Nephron progenitor cell (in vitro differentiated cells): ENCODE data around the gene PHAX.

Experiments
- DNase-seq: peaks from one replicate; pipeline ENCODE4 v3.0.0; 2021
- H3K27ac Mint-ChIP-seq: 2 replicates; pipeline ENCODE4 v1.8.0; 2021; ENCODE audit warnings: mild to moderate bottlenecking, moderate library complexity, mixed read lengths
- H3K27me3 Mint-ChIP-seq: 2 replicates; pipeline ENCODE4 v1.8.0; 2021; ENCODE audit warnings: mild to moderate bottlenecking, low read depth, mixed read lengths; ENCODE audit not compliant: poor library complexity
- H3K36me3 Mint-ChIP-seq: 2 replicates; pipeline ENCODE4 v1.8.0; 2021; ENCODE audit warnings: low read depth, mixed read lengths
- H3K4me1 Mint-ChIP-seq: 2 replicates; pipeline ENCODE4 v1.8.0; 2021; ENCODE audit warnings: mixed read lengths
- H3K4me3 Mint-ChIP-seq: 2 replicates; pipeline ENCODE4 v1.8.0; 2021; ENCODE audit warnings: mild to moderate bottlenecking, moderate library complexity, mixed read lengths
- H3K9me3 Mint-ChIP-seq: 2 replicates; pipeline ENCODE4 v1.8.0; 2021; ENCODE audit warnings: mild to moderate bottlenecking, moderate library complexity, mixed read lengths
- CTCF ChIP-seq: fragments of 200-600 bp; sonication (generic); IDR thresholded peaks from 2 replicates; pipeline ENCODE4 v1.5.0; 2021; ENCODE audit warnings: antibody characterized with exemption

PHAX gene

GRCh38 chr5:126575644-126576043 is 25.1 kb upstream of the PHAX start:
- no peak for TF ChIP-seq CTCF
- Mint-ChIP-seq H3K27ac (no peak overlapping the region), H3K27me3 (peaks cover 4% of the 10 kb centered on the region), H3K9me3 (no peaks in the 10 kb centered on the region), H3K4me1 (no peaks in the 10 kb centered on the region), H3K36me3 (peaks cover 85% of the 10 kb centered on the region), H3K4me3 (no peak overlapping the region)
- DNase-seq: no peak

GRCh38 chr5:126576974-126577373 is 23.8 kb upstream of the PHAX start:
- no peaks in the 10 kb centered on the region for H3K27me3 Mint-ChIP-seq
- no peaks in the 10 kb centered on the region for H3K9me3 Mint-ChIP-seq
- H3K36me3 Mint-ChIP-seq: peaks cover 84% of the 10 kb centered on the region
- no peak overlapping the region for H3K4me3 Mint-ChIP-seq
- no peaks in the 10 kb centered on the region for H3K4me1 Mint-ChIP-seq
- DNase-seq: no peak
- H3K27ac Mint-ChIP-seq: no peak overlapping the region
- no peak for TF ChIP-seq CTCF

DNA sequence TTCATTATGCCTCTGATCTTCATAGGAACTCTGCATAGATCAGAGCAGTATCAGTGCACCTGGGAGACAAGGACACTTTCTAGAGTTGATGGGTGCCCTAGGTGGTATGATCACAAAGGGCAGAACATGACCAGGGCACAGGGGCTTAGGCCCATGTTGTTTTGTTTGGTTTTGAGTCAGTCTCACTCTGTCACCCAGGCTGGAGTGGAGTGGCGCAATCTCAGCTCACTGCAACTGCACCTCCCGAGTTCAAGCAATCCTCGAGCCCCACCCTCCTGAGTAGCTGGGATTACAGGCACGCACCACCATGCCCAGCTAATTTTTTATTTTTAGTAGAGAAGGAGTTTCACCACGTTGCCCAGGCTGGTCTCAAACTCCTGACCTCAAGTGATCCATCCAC is 23.3 kb upstream of the PHAX start:
- no peak for TF ChIP-seq CTCF
- no peak overlapping the region for H3K4me3 Mint-ChIP-seq
- no peak for DNase-seq
- no peaks in the 10 kb centered on the region for H3K4me1 Mint-ChIP-seq
- H3K27ac Mint-ChIP-seq: no peak overlapping the region
- H3K36me3 Mint-ChIP-seq: peaks cover 84% of the 10 kb centered on the region
- no peaks in the 10 kb centered on the region for H3K9me3 Mint-ChIP-seq
- H3K27me3 Mint-ChIP-seq: no peaks in the 10 kb centered on the region

DNA sequence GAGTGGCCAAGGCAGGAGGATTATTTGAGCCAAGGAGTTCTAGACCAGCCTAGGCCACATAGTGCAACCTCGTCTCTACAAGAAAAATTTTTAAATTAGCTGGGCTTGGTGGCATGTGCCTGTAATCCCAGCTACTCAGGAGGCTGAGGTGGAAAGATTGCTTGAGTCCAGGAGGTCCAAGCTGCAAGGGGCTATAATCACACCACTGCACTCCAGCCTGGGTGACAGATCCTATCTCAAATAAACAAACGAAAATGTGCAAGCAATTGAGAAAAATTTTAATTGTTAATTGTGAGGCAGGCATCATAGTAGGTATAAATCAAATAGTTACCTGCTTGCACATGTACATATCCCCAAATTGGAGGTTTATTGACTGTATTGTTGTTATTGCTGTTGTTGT is 21.0 kb upstream of the PHAX start:
- no peak overlapping the region for H3K27ac Mint-ChIP-seq
- no peak overlapping the region for H3K4me3 Mint-ChIP-seq
- TF ChIP-seq CTCF: no peak
- H3K36me3 Mint-ChIP-seq: peaks cover 86% of the 10 kb centered on the region
- no peak for DNase-seq
- H3K27me3 Mint-ChIP-seq: no peaks in the 10 kb centered on the region
- no peaks in the 10 kb centered on the region for H3K9me3 Mint-ChIP-seq
- no peaks in the 10 kb centered on the region for H3K4me1 Mint-ChIP-seq

DNA sequence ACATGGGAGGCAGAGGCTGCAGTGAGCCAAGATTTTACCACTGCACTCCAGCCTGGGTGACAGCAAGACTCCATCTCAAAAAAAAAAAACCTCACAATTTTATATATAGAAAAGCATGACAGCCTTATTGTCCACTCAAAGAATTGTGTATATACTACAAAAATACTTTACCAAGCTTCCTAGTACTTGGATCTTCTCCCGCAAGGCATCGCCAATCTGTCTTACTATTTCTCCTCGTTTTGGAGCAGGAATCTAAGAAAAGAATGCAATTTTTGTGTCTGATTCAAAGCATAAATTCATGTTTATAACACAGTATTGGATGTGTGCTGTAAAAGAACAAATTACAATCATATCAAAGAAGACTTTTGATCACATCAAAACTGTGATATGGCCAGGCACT is 17.0 kb upstream of the PHAX start:
- H3K27ac Mint-ChIP-seq: no peak overlapping the region
- peaks cover 86% of the 10 kb centered on the region for H3K36me3 Mint-ChIP-seq
- H3K4me1 Mint-ChIP-seq: no peaks in the 10 kb centered on the region
- H3K9me3 Mint-ChIP-seq: peaks cover 4% of the 10 kb centered on the region
- no peak for TF ChIP-seq CTCF
- DNase-seq: no peak
- no peaks in the 10 kb centered on the region for H3K27me3 Mint-ChIP-seq
- H3K4me3 Mint-ChIP-seq: no peak overlapping the region

- H3K9me3 Mint-ChIP-seq: peaks cover 10% of the 10 kb centered on the region
- no peak for TF ChIP-seq CTCF
These were observed 13.0 kb upstream of the PHAX start for GRCh38 chr5:126587551-126588390.

More at GRCh38 chr5:126587551-126588390, 13.0 kb upstream of the PHAX start:
- H3K4me1 Mint-ChIP-seq: peaks cover 12% of the 10 kb centered on the region
- peaks cover 93% of the 10 kb centered on the region for H3K36me3 Mint-ChIP-seq
- H3K27me3 Mint-ChIP-seq: no peaks in the 10 kb centered on the region
- H3K27ac Mint-ChIP-seq: peak overlapping the region; percentile 57
- no peak for DNase-seq
- H3K4me3 Mint-ChIP-seq: no peak overlapping the region
